DMS79 treated with DMSO at 0.1 percent for 48 hours (cell line): Measurements from ENCODE around the gene STEAP1.

Experiments used
- DNase-seq: peaks from one replicate; lab custom pipeline; 2025; lab: John Stamatoyannopoulos, UW

STEAP1 gene

GRCh38 chr7:90211391-90212148, 57.3 kb downstream of the STEAP1 start, which contains the start of gene STEAP2:
Gene STEAP2, plus strand, starts transcription at chr7:90211740. Its CDS starts 13,343 bp downstream, at chr7:90225083.
- DNase-seq: peak; percentile 60

GRCh38 chr7:90212149-90212495, 57.9 kb downstream of the STEAP1 start:
- no peak for DNase-seq

- DNase-seq: no peak
These were observed 59.3 kb downstream of the STEAP1 start for GRCh38 chr7:90213521-90213920.
